ENCODE results near the gene EPS15.
"Not testable (repeated sequence)": the region's sequence is repeated elsewhere in the genome, so short reads cannot be mapped to it uniquely, and the experiment has no call there.

Gene EPS15

GRCh38 chr1:51512606-51513005, 6.5 kb downstream of the EPS15 start:
- no peaks in the 10 kb centered on the region for H3K9me3 ChIP-seq
- peaks cover 0 to 90% (median 40%) of the 10 kb centered on the region in 4 donors for H3K4me1 ChIP-seq
- H3K4me3 ChIP-seq = no peak overlapping the region
- no peak for TF ChIP-seq CTCF (IDR thresholded peaks at IDR 0.05)
- no peak for DNase-seq
- no peaks in the 10 kb centered on the region for H3K36me3 ChIP-seq
- no peak overlapping the region for H3K27ac ChIP-seq
- H3K27me3 ChIP-seq = no peaks in the 10 kb centered on the region
- intact Hi-C loops (cut with DNase I; ENCODE audit: low total_unique reads) = no loop called here

GRCh38 chr1:51512120-51512519, 6.9 kb downstream of the EPS15 start:
- intact Hi-C loops (cut with DNase I; ENCODE audit: low total_unique reads) = no loop called here
- no peak overlapping the region for H3K27ac ChIP-seq
- no peak for TF ChIP-seq CTCF (IDR thresholded peaks at IDR 0.05)

GRCh38 chr1:51509773-51510172, 9.3 kb downstream of the EPS15 start:
- no peak overlapping the region for H3K4me3 ChIP-seq
- peaks cover 0 to 88% (median 38%) of the 10 kb centered on the region in 4 donors for H3K4me1 ChIP-seq
- H3K27me3 ChIP-seq = no peaks in the 10 kb centered on the region
- DNase-seq = no peak
- no peaks in the 10 kb centered on the region for H3K36me3 ChIP-seq
- no peaks in the 10 kb centered on the region for H3K9me3 ChIP-seq
- no peak for TF ChIP-seq CTCF (IDR thresholded peaks at IDR 0.05)
- intact Hi-C loops (cut with DNase I; ENCODE audit: low total_unique reads) = no loop called here
- no peak overlapping the region for H3K27ac ChIP-seq

More at GRCh38 chr1:51512120-51512519, 6.9 kb downstream of the EPS15 start:
- no peaks in the 10 kb centered on the region for H3K9me3 ChIP-seq
- no peaks in the 10 kb centered on the region for H3K36me3 ChIP-seq
- no peak for DNase-seq
- no peaks in the 10 kb centered on the region for H3K27me3 ChIP-seq
- peaks cover 0 to 94% (median 42%) of the 10 kb centered on the region in 4 donors for H3K4me1 ChIP-seq
- H3K4me3 ChIP-seq = no peak overlapping the region

- DNase-seq = no peak
- H3K4me3 ChIP-seq = peak overlapping the region; percentile 19 to 35
- peaks cover 0 to 66% (median 19%) of the 10 kb centered on the region in 4 donors for H3K4me1 ChIP-seq
- intact Hi-C loops (cut with DNase I; ENCODE audit: low total_unique reads) = no loop called here
- H3K27me3 ChIP-seq = no peaks in the 10 kb centered on the region
- no peak for TF ChIP-seq CTCF (IDR thresholded peaks at IDR 0.05)
- H3K9me3 ChIP-seq = no peaks in the 10 kb centered on the region
- H3K27ac ChIP-seq = peak overlapping the region; percentile 4 to 53
- H3K36me3 ChIP-seq = peaks cover 4 to 7% (median 4%) of the 10 kb centered on the region in 3 donors
These were observed 12.5 kb downstream of the EPS15 start for GRCh38 chr1:51506537-51506936.

- Histone ChIP-seq H3K4me1 (peaks cover 0 to 57% (median 16%) of the 10 kb centered on the region in 4 donors), H3K9me3 (no peaks in the 10 kb centered on the region), H3K4me3 (no peak overlapping the region), H3K27me3 (no peaks in the 10 kb centered on the region), H3K36me3 (peaks cover 4 to 7% (median 4%) of the 10 kb centered on the region in 3 donors), H3K27ac (no peak overlapping the region)
- intact Hi-C loops (cut with DNase I; ENCODE audit: low total_unique reads) = no loop called here
- TF ChIP-seq CTCF (IDR thresholded peaks at IDR 0.05) = no peak
- no peak for DNase-seq
These were observed 14.1 kb downstream of the EPS15 start for GRCh38 chr1:51504806-51505525.

- H3K9me3 ChIP-seq; H3K27me3 ChIP-seq; H3K4me3 ChIP-seq; intact Hi-C loops (cut with DNase I; ENCODE audit: low total_unique reads); DNase-seq; H3K36me3 ChIP-seq; H3K27ac ChIP-seq: not testable (repeated sequence)
- H3K4me1 ChIP-seq = peaks cover 0 to 28% (median 6%) of the 10 kb centered on the region in 4 donors
These were observed 17.8 kb downstream of the EPS15 start for GRCh38 chr1:51501218-51501630.
